ENCODE measurements around the gene DUSP1.

DUSP1 gene

DNA sequence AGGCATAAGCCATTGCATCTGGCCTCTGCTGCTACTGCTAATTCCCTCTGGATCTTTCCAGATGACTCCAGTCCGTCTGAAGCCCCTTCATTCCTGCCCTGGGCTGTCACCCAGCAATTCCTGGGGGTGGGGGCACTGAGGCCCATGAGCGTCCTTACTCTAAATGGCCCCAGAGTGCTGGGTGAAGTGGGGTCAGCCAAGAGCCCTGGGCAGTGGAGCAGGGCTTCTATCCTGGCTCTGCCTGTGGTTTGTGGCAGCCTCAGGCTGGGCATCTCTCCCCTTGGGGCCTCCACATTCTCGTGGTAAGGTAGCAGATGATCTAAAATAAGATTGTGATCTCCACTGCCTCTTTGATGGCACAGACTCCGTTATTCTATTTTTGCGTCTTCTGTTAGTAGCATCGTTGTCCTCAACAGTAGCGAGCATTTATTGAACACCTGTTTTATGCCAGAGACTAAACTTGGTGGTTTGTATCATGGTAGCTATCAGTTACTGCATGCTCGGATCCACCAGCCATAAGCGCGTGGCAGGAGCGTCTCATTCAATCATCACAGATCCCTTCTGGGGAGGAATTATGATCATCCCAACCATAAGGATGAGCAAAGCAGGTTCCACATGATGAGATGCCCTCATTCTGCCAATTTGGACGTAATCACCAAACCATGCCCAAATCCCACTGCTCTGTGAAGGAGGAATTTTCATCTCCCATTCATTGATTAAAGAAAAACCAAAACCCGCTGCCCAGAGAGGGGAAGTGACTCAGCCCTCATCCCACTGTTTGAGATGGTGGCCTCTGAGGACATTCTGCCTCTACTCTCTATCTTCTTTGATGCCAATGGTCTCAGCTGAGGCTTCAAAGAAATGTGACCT is 21.9 kb upstream of the DUSP1 start:
- in situ Hi-C loops (cut with HindIII; ENCODE audit: low sequenced_read_pairs): loop anchor here (25.0 kb wide), 1 partner anchor 94 kb away; no protein-coding TSS in a partner anchor
- no peak overlapping the region for H3K4me3 ChIP-seq (ENCODE audit: low read depth, low read length)
- no peak for DNase-seq (ENCODE audit: low read depth)
- TF ChIP-seq, protein P1, sequence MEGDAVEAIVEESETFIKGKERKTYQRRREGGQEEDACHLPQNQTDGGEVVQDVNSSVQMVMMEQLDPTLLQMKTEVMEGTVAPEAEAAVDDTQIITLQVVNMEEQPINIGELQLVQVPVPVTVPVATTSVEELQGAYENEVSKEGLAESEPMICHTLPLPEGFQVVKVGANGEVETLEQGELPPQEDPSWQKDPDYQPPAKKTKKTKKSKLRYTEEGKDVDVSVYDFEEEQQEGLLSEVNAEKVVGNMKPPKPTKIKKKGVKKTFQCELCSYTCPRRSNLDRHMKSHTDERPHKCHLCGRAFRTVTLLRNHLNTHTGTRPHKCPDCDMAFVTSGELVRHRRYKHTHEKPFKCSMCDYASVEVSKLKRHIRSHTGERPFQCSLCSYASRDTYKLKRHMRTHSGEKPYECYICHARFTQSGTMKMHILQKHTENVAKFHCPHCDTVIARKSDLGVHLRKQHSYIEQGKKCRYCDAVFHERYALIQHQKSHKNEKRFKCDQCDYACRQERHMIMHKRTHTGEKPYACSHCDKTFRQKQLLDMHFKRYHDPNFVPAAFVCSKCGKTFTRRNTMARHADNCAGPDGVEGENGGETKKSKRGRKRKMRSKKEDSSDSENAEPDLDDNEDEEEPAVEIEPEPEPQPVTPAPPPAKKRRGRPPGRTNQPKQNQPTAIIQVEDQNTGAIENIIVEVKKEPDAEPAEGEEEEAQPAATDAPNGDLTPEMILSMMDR (IDR thresholded peaks at IDR 0.05; ENCODE audit: low read depth, low read length, missing control alignments): no peak

DNA sequence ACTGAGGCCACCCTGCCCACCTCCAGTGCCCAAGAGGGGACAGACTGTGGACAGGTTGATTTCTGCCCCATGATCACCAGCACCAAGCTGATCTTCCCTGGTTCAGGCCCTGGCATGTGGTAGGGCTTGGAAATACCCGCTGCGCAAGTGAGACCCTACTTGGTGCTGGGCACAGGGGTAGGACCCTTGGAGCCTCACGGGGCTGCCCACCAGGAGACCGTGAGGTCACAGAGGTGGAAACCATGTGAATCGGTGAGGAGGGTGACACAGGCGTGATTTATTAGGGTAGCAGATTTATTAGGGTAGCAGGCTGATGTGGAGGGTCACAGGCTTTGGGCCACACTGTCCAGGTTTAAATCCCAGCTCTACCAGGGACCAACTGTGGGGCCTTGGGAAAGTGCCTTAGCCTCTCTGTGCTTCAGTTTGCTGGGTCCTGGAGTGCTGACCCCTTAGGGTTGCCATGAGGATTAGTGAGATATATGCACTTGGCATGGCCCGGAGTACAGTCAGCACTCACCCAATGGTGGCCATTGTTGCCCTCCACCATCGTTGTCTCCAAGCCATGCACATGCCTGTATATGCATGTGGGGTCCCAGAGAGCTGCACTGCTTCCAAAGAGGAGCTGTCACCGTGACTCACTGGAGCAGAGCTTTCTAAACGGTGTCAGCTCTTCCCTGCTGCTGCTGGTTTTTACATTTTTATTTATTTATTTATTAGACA is 20.9 kb upstream of the DUSP1 start:
- H3K4me3 ChIP-seq (ENCODE audit: low read depth, low read length): no peak overlapping the region
- in situ Hi-C loops (cut with HindIII; ENCODE audit: low sequenced_read_pairs): loop anchor here (25.0 kb wide), 1 partner anchor 95 kb away; no protein-coding TSS in a partner anchor
- TF ChIP-seq, protein P1 (IDR thresholded peaks at IDR 0.05; ENCODE audit: low read depth, low read length, missing control alignments): no peak
- no peak for DNase-seq (ENCODE audit: low read depth)

DNA sequence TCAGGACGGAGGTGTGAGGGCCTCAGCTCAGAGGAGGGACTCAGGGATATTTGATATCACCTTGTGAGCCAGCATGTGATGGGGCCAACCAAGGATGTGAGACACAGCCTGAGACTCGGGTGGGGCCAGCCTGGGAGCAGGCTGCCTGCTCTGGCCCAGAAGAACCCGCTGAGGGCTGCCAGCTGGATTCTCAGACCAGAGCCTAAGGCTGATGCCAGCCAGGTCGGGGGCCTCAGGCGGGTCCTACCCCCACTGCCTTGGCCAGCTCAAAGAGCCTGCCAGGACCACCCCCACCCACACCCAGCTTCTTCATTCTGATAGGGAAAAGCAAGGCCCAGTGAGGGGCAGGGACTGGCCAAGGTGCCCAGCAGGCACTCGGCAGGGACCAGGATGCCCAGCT is 20.3 kb upstream of the DUSP1 start:
- H3K4me3 ChIP-seq (ENCODE audit: low read depth, low read length): no peak overlapping the region
- in situ Hi-C loops (cut with HindIII; ENCODE audit: low sequenced_read_pairs): loop anchor here (25.0 kb wide), 1 partner anchor 96 kb away; no protein-coding TSS in a partner anchor
- DNase-seq (ENCODE audit: low read depth): no peak
- TF ChIP-seq, protein P1 (IDR thresholded peaks at IDR 0.05; ENCODE audit: low read depth, low read length, missing control alignments): no peak

DNA sequence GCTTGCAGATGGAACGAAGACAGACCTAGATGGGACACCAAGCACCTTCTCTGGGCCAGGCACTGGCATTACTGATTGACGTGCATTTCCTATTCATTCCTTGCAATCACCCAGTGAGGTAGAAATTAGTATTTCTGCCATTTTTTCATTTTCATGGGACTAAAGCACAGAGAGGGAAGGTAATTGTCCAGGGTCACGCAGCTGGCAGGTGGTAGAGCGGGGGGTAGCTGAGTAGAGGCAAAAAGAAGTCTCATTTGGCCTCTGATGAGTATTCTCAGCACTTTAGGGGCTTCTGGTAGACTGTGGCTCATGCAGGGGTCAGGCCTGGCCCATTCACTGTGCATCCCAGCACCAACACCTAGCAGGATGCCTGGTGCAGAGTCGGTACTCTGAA is 19.5 kb upstream of the DUSP1 start:
- TF ChIP-seq, protein P1 (IDR thresholded peaks at IDR 0.05; ENCODE audit: low read depth, low read length, missing control alignments): no peak
- no peak overlapping the region for H3K4me3 ChIP-seq (ENCODE audit: low read depth, low read length)
- no peak for DNase-seq (ENCODE audit: low read depth)
- in situ Hi-C loops (cut with HindIII; ENCODE audit: low sequenced_read_pairs): loop anchor here (25.0 kb wide), 1 partner anchor 97 kb away; no protein-coding TSS in a partner anchor

DNA sequence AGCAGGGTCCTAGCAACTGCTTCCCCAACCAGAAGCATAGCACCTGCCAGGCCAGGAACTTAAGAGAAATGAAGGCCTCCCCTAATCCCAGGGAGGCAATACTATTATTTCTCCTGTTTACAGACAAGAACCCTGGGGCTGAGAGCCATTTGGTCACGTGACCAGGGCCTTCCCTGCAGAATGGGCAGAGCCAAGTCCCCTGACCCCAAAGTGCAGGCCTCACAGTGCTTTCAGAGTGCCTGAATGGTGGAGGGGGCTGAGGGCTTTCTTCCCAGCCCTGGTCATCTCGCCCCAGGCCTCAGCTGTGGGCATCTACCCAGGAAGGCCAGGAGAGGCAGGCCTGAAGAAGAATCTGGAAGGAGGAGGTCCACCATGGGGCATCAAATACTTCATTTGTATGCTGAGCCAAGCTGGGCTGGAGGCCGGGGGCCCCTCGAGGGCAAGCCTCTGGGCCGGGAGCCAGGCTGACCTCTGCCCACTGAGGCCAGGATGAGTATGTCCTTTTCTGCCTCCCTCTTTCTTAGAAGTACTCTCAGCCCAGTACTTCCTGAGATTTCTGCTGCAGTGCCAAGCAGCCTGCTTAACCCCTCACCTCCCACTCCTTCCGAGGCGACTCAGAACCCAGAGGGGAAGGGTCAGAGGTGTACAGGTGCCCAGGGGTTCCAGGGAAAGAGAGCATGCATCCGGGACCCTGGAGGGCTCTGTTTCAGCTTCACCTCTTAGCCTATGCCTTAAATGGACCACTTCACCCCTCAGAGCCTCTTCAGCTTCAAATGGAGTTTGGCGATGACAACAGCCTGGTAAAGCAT is 18.9 kb upstream of the DUSP1 start:
- no peak for DNase-seq (ENCODE audit: low read depth)
- H3K4me3 ChIP-seq (ENCODE audit: low read depth, low read length): no peak overlapping the region
- in situ Hi-C loops (cut with HindIII; ENCODE audit: low sequenced_read_pairs): loop anchor here (25.0 kb wide), 1 partner anchor 97 kb away; no protein-coding TSS in a partner anchor
- TF ChIP-seq, protein P1 (IDR thresholded peaks at IDR 0.05; ENCODE audit: low read depth, low read length, missing control alignments): no peak

Measured in astrocyte of the cerebellum (primary cell).